TTC549 (cell line): ENCODE measurements around the gene POU5F2.

Experiments used
- FAIRE-seq: peaks from 2 replicates; lab custom pipeline; 2012; peaks lifted over from hg19 to GRCh38; lab: Jason Lieb, UNC

POU5F2 gene

DNA sequence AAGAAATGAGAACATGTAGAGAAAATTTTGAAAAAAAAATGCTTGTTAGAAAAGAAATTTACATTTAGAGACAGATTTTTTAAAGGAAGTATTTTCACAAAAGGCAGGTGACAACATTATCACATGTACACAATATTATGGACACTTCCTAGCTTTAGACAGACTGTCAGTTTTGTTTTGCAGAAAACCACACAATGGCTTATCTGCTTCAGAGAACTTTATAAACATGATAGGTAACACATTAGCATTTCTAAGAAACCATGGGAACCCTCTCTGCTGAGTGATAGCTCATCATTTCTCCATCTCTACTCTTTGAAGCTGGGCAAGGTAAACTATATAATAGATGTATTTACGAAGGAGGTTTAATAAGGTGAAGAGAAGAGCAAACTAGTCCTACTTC is 25.6 kb downstream of the POU5F2 start:
- no peak for FAIRE-seq

DNA sequence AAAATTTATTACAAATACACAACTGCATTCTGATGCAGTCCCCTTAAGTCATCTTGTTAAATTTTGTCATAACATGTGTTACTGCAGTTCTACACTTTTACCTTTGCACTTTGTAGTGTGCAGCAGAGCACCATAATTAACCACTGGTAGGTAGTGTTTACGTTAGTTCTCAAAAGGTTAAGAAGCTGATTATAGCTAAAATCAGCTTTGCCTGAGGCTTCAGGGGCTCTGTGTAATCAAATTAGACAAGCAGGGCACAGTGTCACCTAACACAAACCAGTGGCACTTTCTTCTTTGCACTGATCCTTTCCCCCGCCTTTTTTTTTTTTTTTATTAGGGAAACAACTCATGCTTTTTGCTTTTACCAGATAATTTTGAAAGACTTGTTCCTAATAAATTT is 26.1 kb downstream of the POU5F2 start:
- FAIRE-seq = no peak

GRCh38 chr5:93708442-93708841 is 33.0 kb downstream of the POU5F2 start:
- no peak for FAIRE-seq

- no peak for FAIRE-seq
Measured at GRCh38 chr5:93705896-93706295, 35.5 kb downstream of the POU5F2 start.

GRCh38 chr5:93704996-93705395 is 36.4 kb downstream of the POU5F2 start:
- FAIRE-seq = no peak

- no peak for FAIRE-seq
Measured at GRCh38 chr5:93691997-93692396, 49.4 kb downstream of the POU5F2 start.
